ENCODE data around the gene NDUFS1. TPM values are rescaled to one million over a fixed set of nuclear protein-coding genes. Genes with fewer than 3 reads are reported as not detected.

The NDUFS1 gene
- total and polyA plus RNA-seq, 12 donors = 53.8 to 670 (median 550) TPM

- ATAC-seq (no peak), DNase-seq (no peak)
- H3K9me3 ChIP-seq = no peaks in the 10 kb centered on the region
- intact Hi-C loops (cut with DNase I) = loop anchor here in 1 of 10 donors (10.0 kb wide), 1 partner anchor 66 kb away; the partner anchor contains the start of gene INO80D
- no peaks in the 10 kb centered on the region for H3K27me3 ChIP-seq
- 77 to 82% methylated on average over 4 of the region's 4 CpGs for WGBS, 2 donors
- H3K27ac ChIP-seq = no peak overlapping the region
- no peak overlapping the region for H3K4me3 ChIP-seq
- TF ChIP-seq CTCF (IDR thresholded peaks at IDR 0.05) = no peak
- peaks cover 0 to 24% (median 17%) of the 10 kb centered on the region in 9 donors for H3K4me1 ChIP-seq
- H3K36me3 ChIP-seq = peaks cover 0 to 80% (median 50%) of the 10 kb centered on the region in 9 donors
Measured at GRCh38 chr2:206150631-206151030, 8.6 kb downstream of the NDUFS1 start.

DNA sequence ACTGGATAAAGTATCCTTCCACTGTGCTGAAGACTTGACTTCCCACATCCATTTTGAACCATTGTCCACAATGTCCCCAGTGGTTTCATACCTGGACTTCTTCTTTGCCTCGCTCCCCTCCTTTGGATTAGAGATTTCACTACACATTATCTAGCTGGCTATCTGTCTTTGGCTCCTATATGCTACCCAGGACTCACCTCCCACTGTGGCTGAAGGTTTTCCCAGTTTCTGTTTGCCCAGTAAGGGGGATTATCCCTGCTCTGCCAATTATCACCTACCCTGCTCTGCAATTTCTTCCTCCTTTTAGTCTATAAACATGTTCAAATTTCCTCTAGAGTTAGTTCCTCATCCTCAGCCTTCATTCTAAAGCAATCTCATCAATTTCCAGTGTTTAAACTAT, 9.1 kb downstream of the NDUFS1 start:
- H3K4me1 ChIP-seq = peaks cover 0 to 21% (median 16%) of the 10 kb centered on the region in 9 donors
- no peak for ATAC-seq
- intact Hi-C loops (cut with DNase I) = loop anchor here in 1 of 10 donors (10.0 kb wide), 1 partner anchor 65 kb away; the partner anchor contains the start of gene INO80D
- H3K9me3 ChIP-seq = no peaks in the 10 kb centered on the region
- H3K36me3 ChIP-seq = peaks cover 0 to 83% (median 54%) of the 10 kb centered on the region in 9 donors
- H3K4me3 ChIP-seq = no peak overlapping the region
- H3K27ac ChIP-seq = no peak overlapping the region
- no peaks in the 10 kb centered on the region for H3K27me3 ChIP-seq
- no peak for DNase-seq
- TF ChIP-seq CTCF (IDR thresholded peaks at IDR 0.05) = no peak
- 90 to 94% methylated on average over 1 of the region's 1 CpG for WGBS, 2 donors

- WGBS, 2 donors = 89 to 92% methylated on average over 1 of the region's 1 CpG
Measured at GRCh38 chr2:206149330-206149729, 9.9 kb downstream of the NDUFS1 start.

DNA sequence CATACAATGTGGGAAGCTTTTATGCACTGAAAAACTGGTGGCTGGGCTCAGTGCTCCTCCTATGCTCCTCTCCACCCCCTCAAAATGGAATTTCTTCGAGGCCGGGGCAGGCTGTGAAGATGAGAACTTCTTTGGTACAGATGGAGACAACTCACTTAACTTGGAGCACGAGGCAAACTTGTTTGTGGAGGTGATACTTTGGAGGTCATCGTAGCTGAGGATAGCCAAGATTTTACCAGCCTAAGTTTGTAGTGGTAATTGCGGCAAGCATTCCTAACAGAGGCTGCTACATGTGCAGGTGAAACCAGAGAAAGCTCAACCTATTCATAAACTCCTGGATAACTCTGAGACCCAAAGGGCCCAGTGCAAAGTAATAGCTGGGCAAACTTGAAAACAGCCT, 13.6 kb downstream of the NDUFS1 start:
- Histone ChIP-seq H3K9me3 (no peaks in the 10 kb centered on the region), H3K4me1 (no peaks in the 10 kb centered on the region), H3K27ac (no peak overlapping the region), H3K27me3 (no peaks in the 10 kb centered on the region), H3K36me3 (peaks cover 0 to 100% (median 86%) of the 10 kb centered on the region in 9 donors), H3K4me3 (no peak overlapping the region)
- 71 to 75% methylated on average over 5 of the region's 5 CpGs for WGBS, 2 donors
- DNase-seq (no peak), ATAC-seq (peak in 1 of 8 donors; percentile 39)
- intact Hi-C loops (cut with DNase I) = loop anchor here in 1 of 10 donors (10.0 kb wide), 1 partner anchor 141 kb away; no protein-coding TSS in a partner anchor
- TF ChIP-seq CTCF (IDR thresholded peaks at IDR 0.05) = no peak

More at GRCh38 chr2:206149330-206149729, 9.9 kb downstream of the NDUFS1 start:
- Histone ChIP-seq H3K4me1 (peaks cover 0 to 14% (median 11%) of the 10 kb centered on the region in 9 donors), H3K9me3 (no peaks in the 10 kb centered on the region), H3K36me3 (peaks cover 0 to 92% (median 62%) of the 10 kb centered on the region in 9 donors), H3K4me3 (no peak overlapping the region), H3K27ac (no peak overlapping the region), H3K27me3 (no peaks in the 10 kb centered on the region)
- no peak for ATAC-seq
- no peak for TF ChIP-seq CTCF (IDR thresholded peaks at IDR 0.05)
- intact Hi-C loops (cut with DNase I) = loop anchor here in 1 of 10 donors (10.0 kb wide), 1 partner anchor 145 kb away; no protein-coding TSS in a partner anchor
- no peak for DNase-seq

All from heart right ventricle (tissue), 16 donors.